Dendritic cell treated with granulocyte-macrophage colony-stimulating factor and Interleukin-4, amounts not matched to agents 40 ng/mL and 50 ng/mL, for 4 days (primary cell): ENCODE data around the gene TERT.
"Not testable (repeated sequence)": the region's sequence is repeated elsewhere in the genome, so short reads cannot be mapped to it uniquely, and the experiment has no call there.

Experiments used
- H3K27ac Mint-ChIP-seq: one replicate; pipeline ENCODE4 v1.8.0; 2022; ENCODE audit warnings: mild to moderate bottlenecking, mixed read lengths
- H3K27me3 Mint-ChIP-seq: one replicate; pipeline ENCODE4 v1.8.0; 2022; ENCODE audit warnings: mild to moderate bottlenecking, mixed read lengths
- H3K36me3 Mint-ChIP-seq: one replicate; pipeline ENCODE4 v1.8.0; 2022; ENCODE audit warnings: low read depth, mixed read lengths
- H3K4me1 Mint-ChIP-seq: one replicate; pipeline ENCODE4 v1.8.0; 2022; ENCODE audit warnings: low read depth, mixed read lengths
- H3K4me3 Mint-ChIP-seq: one replicate; pipeline ENCODE4 v1.8.0; 2022; ENCODE audit warnings: mild to moderate bottlenecking, moderate library complexity, mixed read lengths
- H3K9me3 Mint-ChIP-seq: one replicate; pipeline ENCODE4 v1.8.0; 2022; ENCODE audit warnings: mixed read lengths
- intact Hi-C: fragments of 100-400 bp; cut with micrococcal nuclease; formaldehyde crosslinking; loops from one replicate; pipeline ENCODE4 v1.15.0; 2022

TERT gene

GRCh38 chr5:1299961-1300360 lies 5.1 kb upstream of the TERT start:
- intact Hi-C loops: no loop called here
- Mint-ChIP-seq H3K27me3 (peaks cover 37% of the 10 kb centered on the region), H3K4me1 (peaks cover 12% of the 10 kb centered on the region), H3K27ac (no peak overlapping the region), H3K4me3 (no peak overlapping the region), H3K36me3 (no peaks in the 10 kb centered on the region), H3K9me3 (no peaks in the 10 kb centered on the region)

GRCh38 chr5:1299511-1299850 lies 4.6 kb upstream of the TERT start:
- peaks cover 41% of the 10 kb centered on the region for H3K27me3 Mint-ChIP-seq
- intact Hi-C loops: no loop called here
- H3K36me3 Mint-ChIP-seq: no peaks in the 10 kb centered on the region
- H3K27ac Mint-ChIP-seq: no peak overlapping the region
- peaks cover 12% of the 10 kb centered on the region for H3K4me1 Mint-ChIP-seq
- no peak overlapping the region for H3K4me3 Mint-ChIP-seq
- no peaks in the 10 kb centered on the region for H3K9me3 Mint-ChIP-seq

- H3K4me3 Mint-ChIP-seq: no peak overlapping the region
- intact Hi-C loops: no loop called here
- H3K27ac Mint-ChIP-seq: no peak overlapping the region
- H3K4me1 Mint-ChIP-seq: peaks cover 6% of the 10 kb centered on the region
- H3K27me3 Mint-ChIP-seq: peaks cover 46% of the 10 kb centered on the region
- no peaks in the 10 kb centered on the region for H3K9me3 Mint-ChIP-seq
- H3K36me3 Mint-ChIP-seq: no peaks in the 10 kb centered on the region
Measured at GRCh38 chr5:1298723-1299510, 4.0 kb upstream of the TERT start.

- Mint-ChIP-seq H3K27me3 (peaks cover 51% of the 10 kb centered on the region), H3K9me3 (no peaks in the 10 kb centered on the region), H3K27ac (no peak overlapping the region), H3K4me3 (no peak overlapping the region), H3K4me1 (no peaks in the 10 kb centered on the region), H3K36me3 (no peaks in the 10 kb centered on the region)
- intact Hi-C loops: no loop called here
Measured at GRCh38 chr5:1298067-1298551, 3.2 kb upstream of the TERT start.

GRCh38 chr5:1297243-1297642 lies 2.4 kb upstream of the TERT start:
- H3K4me3 Mint-ChIP-seq: no peak overlapping the region
- intact Hi-C loops: no loop called here
- H3K36me3 Mint-ChIP-seq: no peaks in the 10 kb centered on the region

GRCh38 chr5:1295650-1296037 lies 776 bp upstream of the TERT start:
- H3K36me3 Mint-ChIP-seq: no peaks in the 10 kb centered on the region
- intact Hi-C loops: no loop called here
- H3K4me3 Mint-ChIP-seq: no peak overlapping the region
- no peaks in the 10 kb centered on the region for H3K9me3 Mint-ChIP-seq
- H3K27ac Mint-ChIP-seq: no peak overlapping the region
- H3K4me1 Mint-ChIP-seq: no peaks in the 10 kb centered on the region
- peaks cover 46% of the 10 kb centered on the region for H3K27me3 Mint-ChIP-seq

More at GRCh38 chr5:1297243-1297642, 2.4 kb upstream of the TERT start:
- H3K27ac Mint-ChIP-seq: no peak overlapping the region
- H3K27me3 Mint-ChIP-seq: peaks cover 51% of the 10 kb centered on the region
- no peaks in the 10 kb centered on the region for H3K4me1 Mint-ChIP-seq
- no peaks in the 10 kb centered on the region for H3K9me3 Mint-ChIP-seq

GRCh38 chr5:1294206-1294834 lies 548 bp downstream of the TERT start:
- intact Hi-C loops: no loop called here
- Mint-ChIP-seq H3K27me3 (peaks cover 45% of the 10 kb centered on the region), H3K4me3 (no peak overlapping the region), H3K27ac (no peak overlapping the region), H3K4me1 (no peaks in the 10 kb centered on the region), H3K36me3 (no peaks in the 10 kb centered on the region), H3K9me3 (no peaks in the 10 kb centered on the region)

- peaks cover 38% of the 10 kb centered on the region for H3K27me3 Mint-ChIP-seq
- no peaks in the 10 kb centered on the region for H3K36me3 Mint-ChIP-seq
- H3K27ac Mint-ChIP-seq: no peak overlapping the region
Measured at GRCh38 chr5:1293416-1294205, 1.3 kb downstream of the TERT start.

GRCh38 chr5:1292846-1293415 lies 1.9 kb downstream of the TERT start:
- H3K27ac Mint-ChIP-seq: no peak overlapping the region
- intact Hi-C loops: no loop called here
- H3K4me3 Mint-ChIP-seq: no peak overlapping the region
- no peaks in the 10 kb centered on the region for H3K4me1 Mint-ChIP-seq
- H3K36me3 Mint-ChIP-seq: no peaks in the 10 kb centered on the region
- H3K9me3 Mint-ChIP-seq: peaks cover 8% of the 10 kb centered on the region
- H3K27me3 Mint-ChIP-seq: peaks cover 33% of the 10 kb centered on the region

More at GRCh38 chr5:1293416-1294205, 1.3 kb downstream of the TERT start:
- intact Hi-C loops: no loop called here
- peaks cover 1% of the 10 kb centered on the region for H3K9me3 Mint-ChIP-seq
- H3K4me1 Mint-ChIP-seq: no peaks in the 10 kb centered on the region
- no peak overlapping the region for H3K4me3 Mint-ChIP-seq

- Mint-ChIP-seq H3K4me1 (no peaks in the 10 kb centered on the region), H3K36me3 (no peaks in the 10 kb centered on the region), H3K9me3 (peaks cover 11% of the 10 kb centered on the region), H3K27ac (no peak overlapping the region), H3K4me3 (no peak overlapping the region), H3K27me3 (peaks cover 31% of the 10 kb centered on the region)
- intact Hi-C loops: no loop called here
Measured at GRCh38 chr5:1292139-1292538, 2.7 kb downstream of the TERT start.

- Mint-ChIP-seq H3K27ac (no peak overlapping the region), H3K4me1 (no peaks in the 10 kb centered on the region), H3K27me3 (peaks cover 26% of the 10 kb centered on the region), H3K4me3 (no peak overlapping the region), H3K9me3 (peaks cover 11% of the 10 kb centered on the region), H3K36me3 (no peaks in the 10 kb centered on the region)
- intact Hi-C loops: no loop called here
Measured at GRCh38 chr5:1291611-1292080, 3.2 kb downstream of the TERT start.

GRCh38 chr5:1290956-1291355 lies 3.9 kb downstream of the TERT start:
- H3K4me1 Mint-ChIP-seq, H3K4me3 Mint-ChIP-seq, H3K27ac Mint-ChIP-seq, H3K36me3 Mint-ChIP-seq, intact Hi-C loops: not testable (repeated sequence)
- peaks cover 11% of the 10 kb centered on the region for H3K9me3 Mint-ChIP-seq
- H3K27me3 Mint-ChIP-seq: peaks cover 22% of the 10 kb centered on the region

GRCh38 chr5:1289559-1289958 lies 5.3 kb downstream of the TERT start:
- H3K4me3 Mint-ChIP-seq, H3K36me3 Mint-ChIP-seq, intact Hi-C loops, H3K4me1 Mint-ChIP-seq, H3K27ac Mint-ChIP-seq: not testable (repeated sequence)
- Mint-ChIP-seq H3K27me3 (peaks cover 11% of the 10 kb centered on the region), H3K9me3 (peaks cover 11% of the 10 kb centered on the region)
